IPS-15b (cell line): ENCODE measurements around the gene USP7.
"Not testable (repeated sequence)": the region's sequence is repeated elsewhere in the genome, so short reads cannot be mapped to it uniquely, and the experiment has no call there.

ENCODE experiments used
- H3K27me3 ChIP-seq: one replicate; pipeline ENCODE4 v1.6.1; 2013; ENCODE audit warnings: low read length; ENCODE audit not compliant: control insufficient read depth, insufficient read depth
- H3K36me3 ChIP-seq: one replicate; pipeline ENCODE4 v1.6.1; 2013; ENCODE audit warnings: low read length; ENCODE audit not compliant: control insufficient read depth, insufficient read depth
- H3K4me1 ChIP-seq: one replicate; pipeline ENCODE4 v1.6.1; 2013; ENCODE audit warnings: mild to moderate bottlenecking, low read length; ENCODE audit not compliant: control insufficient read depth, insufficient read depth
- H3K4me3 ChIP-seq: one replicate; pipeline ENCODE4 v1.5.1; 2013; ENCODE audit warnings: low read depth, low read length
- H3K9ac ChIP-seq: one replicate; pipeline ENCODE4 v1.6.1; 2013; ENCODE audit warnings: low read depth, mild to moderate bottlenecking, low read length
- H3K9me3 ChIP-seq: one replicate; pipeline ENCODE4 v1.6.1; 2013; ENCODE audit warnings: mild to moderate bottlenecking, low read length; ENCODE audit not compliant: control insufficient read depth, insufficient read depth

The USP7 gene

GRCh38 chr16:8917336-8917735, 46.4 kb downstream of the USP7 start:
- H3K4me1 ChIP-seq, H3K9me3 ChIP-seq, H3K9ac ChIP-seq, H3K4me3 ChIP-seq, H3K27me3 ChIP-seq: not testable (repeated sequence)
- H3K36me3 ChIP-seq, result peaks cover 58% of the 10 kb centered on the region

GRCh38 chr16:8916541-8917225, 47.0 kb downstream of the USP7 start:
- no peak overlapping the region for H3K9ac ChIP-seq
- H3K36me3 ChIP-seq, result peaks cover 61% of the 10 kb centered on the region
- H3K4me3 ChIP-seq, result no peak overlapping the region
- no peaks in the 10 kb centered on the region for H3K9me3 ChIP-seq
- no peaks in the 10 kb centered on the region for H3K27me3 ChIP-seq
- no peaks in the 10 kb centered on the region for H3K4me1 ChIP-seq

GRCh38 chr16:8915722-8916301, 47.9 kb downstream of the USP7 start:
- Histone ChIP-seq H3K9ac (no peak overlapping the region), H3K4me3 (no peak overlapping the region), H3K27me3 (no peaks in the 10 kb centered on the region), H3K4me1 (no peaks in the 10 kb centered on the region), H3K9me3 (no peaks in the 10 kb centered on the region), H3K36me3 (peaks cover 60% of the 10 kb centered on the region)

GRCh38 chr16:8914098-8914497, 49.6 kb downstream of the USP7 start:
- peaks cover 49% of the 10 kb centered on the region for H3K36me3 ChIP-seq
- no peaks in the 10 kb centered on the region for H3K9me3 ChIP-seq
- no peaks in the 10 kb centered on the region for H3K27me3 ChIP-seq
- no peaks in the 10 kb centered on the region for H3K4me1 ChIP-seq
- no peak overlapping the region for H3K9ac ChIP-seq
- H3K4me3 ChIP-seq, result no peak overlapping the region

GRCh38 chr16:8912793-8913192, 50.9 kb downstream of the USP7 start:
- no peak overlapping the region for H3K9ac ChIP-seq
- no peaks in the 10 kb centered on the region for H3K9me3 ChIP-seq
- H3K36me3 ChIP-seq, result peaks cover 50% of the 10 kb centered on the region
- H3K27me3 ChIP-seq, result no peaks in the 10 kb centered on the region
- H3K4me3 ChIP-seq, result no peak overlapping the region
- no peaks in the 10 kb centered on the region for H3K4me1 ChIP-seq

GRCh38 chr16:8910811-8911210, 52.9 kb downstream of the USP7 start:
- Histone ChIP-seq H3K9me3 (no peaks in the 10 kb centered on the region), H3K9ac (no peak overlapping the region), H3K4me3 (no peak overlapping the region), H3K36me3 (peaks cover 64% of the 10 kb centered on the region), H3K27me3 (no peaks in the 10 kb centered on the region), H3K4me1 (no peaks in the 10 kb centered on the region)

GRCh38 chr16:8908810-8909468, 54.8 kb downstream of the USP7 start:
- H3K9ac ChIP-seq, result no peak overlapping the region
- H3K36me3 ChIP-seq, result peaks cover 64% of the 10 kb centered on the region
- no peaks in the 10 kb centered on the region for H3K9me3 ChIP-seq
- H3K4me3 ChIP-seq, result no peak overlapping the region
- H3K4me1 ChIP-seq, result no peaks in the 10 kb centered on the region
- H3K27me3 ChIP-seq, result no peaks in the 10 kb centered on the region

- Histone ChIP-seq H3K36me3 (peaks cover 67% of the 10 kb centered on the region), H3K4me3 (no peak overlapping the region), H3K4me1 (no peaks in the 10 kb centered on the region), H3K27me3 (no peaks in the 10 kb centered on the region), H3K9me3 (no peaks in the 10 kb centered on the region), H3K9ac (no peak overlapping the region)
Measured at GRCh38 chr16:8907096-8907495, 56.6 kb downstream of the USP7 start.

GRCh38 chr16:8905795-8906591, 57.7 kb downstream of the USP7 start:
- Histone ChIP-seq H3K4me3 (no peak overlapping the region), H3K9me3 (no peaks in the 10 kb centered on the region), H3K9ac (no peak overlapping the region), H3K27me3 (no peaks in the 10 kb centered on the region), H3K4me1 (no peaks in the 10 kb centered on the region), H3K36me3 (peaks cover 67% of the 10 kb centered on the region)

GRCh38 chr16:8905168-8905762, 58.4 kb downstream of the USP7 start:
- Histone ChIP-seq H3K9me3 (no peaks in the 10 kb centered on the region), H3K27me3 (no peaks in the 10 kb centered on the region), H3K9ac (no peak overlapping the region), H3K4me1 (no peaks in the 10 kb centered on the region), H3K36me3 (peaks cover 70% of the 10 kb centered on the region), H3K4me3 (no peak overlapping the region)

- H3K4me1 ChIP-seq, result no peaks in the 10 kb centered on the region
- H3K27me3 ChIP-seq, result no peaks in the 10 kb centered on the region
- no peaks in the 10 kb centered on the region for H3K9me3 ChIP-seq
- no peak overlapping the region for H3K9ac ChIP-seq
- H3K36me3 ChIP-seq, result peaks cover 77% of the 10 kb centered on the region
- no peak overlapping the region for H3K4me3 ChIP-seq
Measured at GRCh38 chr16:8904018-8904430, 59.7 kb downstream of the USP7 start.
